ENCODE measurements around the gene SKI. TPM values are rescaled to one million over a fixed set of nuclear protein-coding genes. Genes with fewer than 3 reads are reported as not detected.

SKI gene
- total RNA-seq, 1 experiment from 2014 or later, result 89.5 TPM

DNA sequence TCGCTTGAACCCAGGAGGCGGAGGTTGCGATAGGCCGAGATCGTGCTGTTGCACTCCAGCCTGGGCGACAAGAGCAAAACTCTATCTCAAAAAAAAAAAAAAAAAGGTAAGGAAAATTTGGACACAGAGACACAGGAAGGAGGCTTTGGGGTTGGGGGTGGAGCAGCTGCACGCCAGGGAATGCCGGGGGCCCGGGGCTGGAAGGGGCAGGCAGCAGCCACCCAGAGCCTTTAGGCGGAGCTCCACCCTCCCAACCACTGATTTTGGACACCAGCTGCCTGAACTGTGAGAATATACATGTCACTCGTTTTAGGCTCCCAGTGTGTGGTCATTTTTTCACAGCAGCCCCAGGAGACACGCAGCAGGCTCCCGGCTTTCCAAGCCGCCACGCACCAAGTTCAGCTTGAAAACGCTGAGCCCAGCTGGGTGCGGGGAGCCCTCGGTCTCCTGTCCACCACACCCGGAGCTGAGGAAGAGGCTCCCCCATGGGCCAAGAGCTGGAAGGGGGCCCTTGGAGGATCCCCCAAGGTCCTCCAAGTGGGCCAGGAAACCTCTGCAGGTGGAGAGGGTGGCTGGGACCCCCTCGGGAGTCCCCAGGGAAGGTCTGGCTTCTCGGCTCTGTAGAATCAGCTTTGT lies 27.7 kb upstream of the SKI start:
- Histone ChIP-seq H4K5ac (ENCODE audit: insufficient read length, low read depth, low read length) (no peak overlapping the region), H3K9me3 (ENCODE audit: control insufficient read depth, low read depth, low read length) (no peaks in the 10 kb centered on the region), H3K4me2 (ENCODE audit: insufficient read depth, insufficient read length, low read length) (no peak overlapping the region), H3K23ac (ENCODE audit: insufficient read length, low read depth, low read length) (no peak overlapping the region), H3K79me1 (ENCODE audit: insufficient read depth, low read depth, low read length, poor library complexity, severe bottlenecking) (no peaks in the 10 kb centered on the region), H2BK5ac (ENCODE audit: insufficient read length, low read length) (no peak overlapping the region), H2AK5ac (ENCODE audit: insufficient read length, low read length) (no peak overlapping the region), H3K79me2 (ENCODE audit: insufficient read depth, low read length) (no peaks in the 10 kb centered on the region), H2BK120ac (ENCODE audit: low read depth, low read length, poor library complexity, severe bottlenecking) (no peak overlapping the region), H3K14ac (ENCODE audit: insufficient read depth, low read length) (no peak overlapping the region), H4K8ac (replicated peaks; ENCODE audit: insufficient read length, low read depth, low read length) (no peak overlapping the region), H4K91ac (ENCODE audit: insufficient read length, low read depth, low read length) (no peak overlapping the region), H2BK12ac (ENCODE audit: insufficient read length, low read depth, low read length) (no peak overlapping the region), H2BK20ac (ENCODE audit: low read depth, low read length, poor library complexity, severe bottlenecking) (no peak overlapping the region), H3K9ac (ENCODE audit: extremely low read depth, insufficient read length, low read length) (no peak overlapping the region), H4K20me1 (ENCODE audit: control insufficient read depth, insufficient read depth, insufficient read length) (no peaks in the 10 kb centered on the region), H3T11ph (ENCODE audit: low read length) (no peak overlapping the region), H3K18ac (ENCODE audit: insufficient read length, low read depth, low read length) (no peak overlapping the region), H3K4ac (ENCODE audit: low read depth, low read length) (no peak overlapping the region), H3K27me3 (ENCODE audit: insufficient read depth, low read length) (no peaks in the 10 kb centered on the region), H3K27ac (ENCODE audit: insufficient read length, low read depth, low read length) (no peak overlapping the region), H3K56ac (ENCODE audit: insufficient read length, low read depth, low read length) (no peak overlapping the region), H3K23me2 (ENCODE audit: insufficient read length, low read depth, low read length, poor library complexity, severe bottlenecking) (peaks cover 9% of the 10 kb centered on the region), H3K4me1 (ENCODE audit: insufficient read depth, low read length) (no peaks in the 10 kb centered on the region), H2BK15ac (ENCODE audit: low read depth, low read length) (no peak overlapping the region), H2AFZ (ENCODE audit: low read length) (no peak overlapping the region)
- H3K4me3 Mint-ChIP-seq, result no peak overlapping the region
- no peak for DNase-seq
- H3K4me1 Mint-ChIP-seq, result peaks cover 7 to 20% of the 10 kb centered on the region in 2 experiments
- H3K36me3 Mint-ChIP-seq (ENCODE audit: insufficient read depth in 1 of 3, low read depth in 3 of 3), result no peaks in the 10 kb centered on the region
- no peaks in the 10 kb centered on the region for H3K9me3 Mint-ChIP-seq
- WGBS (ENCODE audit: extremely low coverage, insufficient read length, low lambda C conversion rate), result no CpG with 5 or more reads among the region's 21 CpGs
- H3K27ac Mint-ChIP-seq, result no peak overlapping the region
- H3K27me3 Mint-ChIP-seq (ENCODE audit: low read depth), result no peaks in the 10 kb centered on the region; the same call in 1 of the 2 replicates
- TF ChIP-seq, protein P1, sequence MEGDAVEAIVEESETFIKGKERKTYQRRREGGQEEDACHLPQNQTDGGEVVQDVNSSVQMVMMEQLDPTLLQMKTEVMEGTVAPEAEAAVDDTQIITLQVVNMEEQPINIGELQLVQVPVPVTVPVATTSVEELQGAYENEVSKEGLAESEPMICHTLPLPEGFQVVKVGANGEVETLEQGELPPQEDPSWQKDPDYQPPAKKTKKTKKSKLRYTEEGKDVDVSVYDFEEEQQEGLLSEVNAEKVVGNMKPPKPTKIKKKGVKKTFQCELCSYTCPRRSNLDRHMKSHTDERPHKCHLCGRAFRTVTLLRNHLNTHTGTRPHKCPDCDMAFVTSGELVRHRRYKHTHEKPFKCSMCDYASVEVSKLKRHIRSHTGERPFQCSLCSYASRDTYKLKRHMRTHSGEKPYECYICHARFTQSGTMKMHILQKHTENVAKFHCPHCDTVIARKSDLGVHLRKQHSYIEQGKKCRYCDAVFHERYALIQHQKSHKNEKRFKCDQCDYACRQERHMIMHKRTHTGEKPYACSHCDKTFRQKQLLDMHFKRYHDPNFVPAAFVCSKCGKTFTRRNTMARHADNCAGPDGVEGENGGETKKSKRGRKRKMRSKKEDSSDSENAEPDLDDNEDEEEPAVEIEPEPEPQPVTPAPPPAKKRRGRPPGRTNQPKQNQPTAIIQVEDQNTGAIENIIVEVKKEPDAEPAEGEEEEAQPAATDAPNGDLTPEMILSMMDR (conservative IDR thresholded peaks at IDR 0.05), result no peak
